Suprapubic skin (tissue), 4 donors: ENCODE data around the gene AGTPBP1. TPM values are rescaled to one million over a fixed set of nuclear protein-coding genes. Genes with fewer than 3 reads are reported as not detected.

Experiments used
- DNase-seq, 2 donors: peaks; one replicate each; pipeline ENCODE4 v3.0.0-alpha.2; 2019; ENCODE audit warnings: low spot score in 2 of 2
- H3K27ac ChIP-seq: fragments of 200-600 bp; sonication (generic); one replicate; pipeline ENCODE4 v1.5.1; 2019
- H3K27me3 ChIP-seq: fragments of 200-600 bp; sonication (generic); one replicate; pipeline ENCODE4 v1.5.1; 2019
- H3K36me3 ChIP-seq: fragments of 200-600 bp; sonication (generic); one replicate; pipeline ENCODE4 v1.5.1; 2019
- H3K4me1 ChIP-seq: fragments of 200-600 bp; sonication (generic); one replicate; pipeline ENCODE4 v1.5.1; 2019
- H3K4me3 ChIP-seq: fragments of 200-600 bp; sonication (generic); one replicate; pipeline ENCODE4 v1.5.1; 2019; ENCODE audit warnings: mild to moderate bottlenecking
- H3K9me3 ChIP-seq: fragments of 200-600 bp; sonication (generic); one replicate; pipeline ENCODE4 v1.5.1; 2019
- EP300 ChIP-seq: sonication (generic); formaldehyde crosslinking; IDR thresholded peaks from one replicate; pipeline ENCODE4 v1.6.1; 2017; ENCODE audit warnings: antibody characterized with exemption
- POLR2A ChIP-seq, 2 donors: fragments of 450-650 bp; IDR thresholded peaks; one replicate each; pipeline ENCODE4 v1.6.1; 2017; ENCODE audit warnings: antibody characterized with exemption in 2 of 2, mild to moderate bottlenecking in 2 of 2, moderate library complexity in 2 of 2
- POLR2AphosphoS5 ChIP-seq, 3 donors: sonication (generic); formaldehyde crosslinking; IDR thresholded peaks; one replicate each; pipeline ENCODE4 v1.6.1; 2017; ENCODE audit warnings: antibody characterized with exemption in 3 of 3
- WGBS: methylation state at CpG from one replicate; pipeline ENCODE4 v1.1.5; 2018; 5-methylcytosine and 5-hydroxymethylcytosine counted together
- total RNA-seq, 4 donors: library from RNA; depleted of rRNA; stranded (reverse); fragments of >200 nt; gene quantifications; one replicate each; pipeline ENCODE4 v1.1.0, GENCODE V29; 2016
- TF ChIP-seq, protein P1 (sequence below), 2 donors: fragments of 200-600 bp in 1 of 2; fragments of 450-650 bp in 1 of 2; sonication (generic) in 1 of 2; IDR thresholded peaks; one replicate each; pipeline ENCODE4 v1.5.1; 2016 to 2019; ENCODE audit warnings: antibody characterized with exemption in 2 of 2, mild to moderate bottlenecking in 1 of 2, moderate library complexity in 1 of 2

Gene AGTPBP1
- total RNA-seq, 4 donors from 2014 or later: 12.0 to 19.4 (median 15.7) TPM

DNA sequence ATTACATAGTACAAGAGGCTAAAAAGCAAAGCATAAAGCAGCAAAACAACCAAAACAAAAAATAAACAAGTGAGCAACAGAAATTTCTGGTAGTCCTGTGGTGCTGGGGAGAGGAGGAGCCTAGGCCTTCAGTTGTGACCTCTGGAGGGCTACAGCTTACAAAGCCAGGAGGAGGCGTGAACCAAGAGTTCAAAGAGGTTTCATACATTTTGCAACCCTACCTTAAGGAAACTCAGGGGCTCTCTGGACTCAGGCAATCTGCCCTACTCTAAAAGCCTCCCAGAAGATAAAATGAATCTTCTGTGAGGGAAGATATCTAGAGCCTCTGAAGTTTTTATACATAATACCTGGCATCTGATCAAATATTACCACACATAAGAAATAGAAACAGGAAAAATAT is 187.4 kb downstream of the AGTPBP1 start:
- TF ChIP-seq POLR2AphosphoS5 (IDR thresholded peaks at IDR 0.05) (no peak), EP300 (no peak), POLR2A (IDR thresholded peaks at IDR 0.05) (no peak)
- TF ChIP-seq, protein P1, sequence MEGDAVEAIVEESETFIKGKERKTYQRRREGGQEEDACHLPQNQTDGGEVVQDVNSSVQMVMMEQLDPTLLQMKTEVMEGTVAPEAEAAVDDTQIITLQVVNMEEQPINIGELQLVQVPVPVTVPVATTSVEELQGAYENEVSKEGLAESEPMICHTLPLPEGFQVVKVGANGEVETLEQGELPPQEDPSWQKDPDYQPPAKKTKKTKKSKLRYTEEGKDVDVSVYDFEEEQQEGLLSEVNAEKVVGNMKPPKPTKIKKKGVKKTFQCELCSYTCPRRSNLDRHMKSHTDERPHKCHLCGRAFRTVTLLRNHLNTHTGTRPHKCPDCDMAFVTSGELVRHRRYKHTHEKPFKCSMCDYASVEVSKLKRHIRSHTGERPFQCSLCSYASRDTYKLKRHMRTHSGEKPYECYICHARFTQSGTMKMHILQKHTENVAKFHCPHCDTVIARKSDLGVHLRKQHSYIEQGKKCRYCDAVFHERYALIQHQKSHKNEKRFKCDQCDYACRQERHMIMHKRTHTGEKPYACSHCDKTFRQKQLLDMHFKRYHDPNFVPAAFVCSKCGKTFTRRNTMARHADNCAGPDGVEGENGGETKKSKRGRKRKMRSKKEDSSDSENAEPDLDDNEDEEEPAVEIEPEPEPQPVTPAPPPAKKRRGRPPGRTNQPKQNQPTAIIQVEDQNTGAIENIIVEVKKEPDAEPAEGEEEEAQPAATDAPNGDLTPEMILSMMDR (IDR thresholded peaks at IDR 0.05): no peak
- Histone ChIP-seq H3K9me3 (no peaks in the 10 kb centered on the region), H3K4me1 (no peaks in the 10 kb centered on the region), H3K4me3 (no peak overlapping the region), H3K27me3 (no peaks in the 10 kb centered on the region), H3K36me3 (no peaks in the 10 kb centered on the region), H3K27ac (no peak overlapping the region)
- WGBS: 90% methylated on average over 1 of the region's 1 CpG
- no peak for DNase-seq

DNA sequence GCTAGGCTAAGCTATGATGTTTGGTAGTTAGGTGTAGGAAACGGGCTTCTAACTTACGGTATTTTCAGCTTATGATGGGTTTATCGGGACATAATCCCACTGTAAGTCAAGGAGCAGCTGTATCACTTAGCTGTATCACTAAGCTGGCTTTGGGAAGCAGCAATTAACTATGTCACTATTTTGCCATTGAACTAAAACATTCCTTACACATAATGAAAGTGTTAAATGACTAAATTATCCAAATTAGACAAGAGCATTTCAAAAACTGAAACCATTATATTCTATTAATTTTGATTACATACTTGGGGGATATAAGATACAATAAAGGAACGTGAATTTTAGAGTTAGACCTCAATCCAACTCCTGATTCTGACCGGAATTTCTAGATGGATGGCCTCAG is 188.3 kb downstream of the AGTPBP1 start:
- no peaks in the 10 kb centered on the region for H3K27me3 ChIP-seq
- TF ChIP-seq POLR2AphosphoS5 (IDR thresholded peaks at IDR 0.05) (no peak), EP300 (no peak), POLR2A (IDR thresholded peaks at IDR 0.05) (no peak)
- TF ChIP-seq, protein P1 (IDR thresholded peaks at IDR 0.05): no peak
- no peak for DNase-seq
- no peaks in the 10 kb centered on the region for H3K36me3 ChIP-seq
- WGBS: 91% methylated on average over 5 of the region's 5 CpGs
- no peaks in the 10 kb centered on the region for H3K9me3 ChIP-seq
- no peaks in the 10 kb centered on the region for H3K4me1 ChIP-seq
- H3K4me3 ChIP-seq: no peak overlapping the region
- no peak overlapping the region for H3K27ac ChIP-seq

DNA sequence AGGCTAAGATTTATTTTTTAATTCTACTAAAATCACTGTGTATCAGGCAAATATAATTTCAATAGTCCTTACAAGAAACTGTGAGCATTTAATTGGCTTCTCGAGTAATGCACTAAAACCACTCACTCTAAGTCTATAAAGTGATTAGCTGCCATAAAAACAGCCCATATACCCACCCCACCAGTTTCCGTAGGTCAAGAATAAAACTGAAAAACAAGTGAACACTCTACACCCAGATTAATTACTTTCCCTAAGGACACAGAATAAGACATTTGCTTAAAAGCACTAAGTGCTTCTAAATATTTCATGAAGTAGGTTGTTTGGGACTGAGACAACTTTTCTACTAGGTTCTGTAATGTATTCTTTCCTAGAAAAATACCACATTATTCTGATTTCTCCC is 194.2 kb downstream of the AGTPBP1 start:
- H3K4me1 ChIP-seq: no peaks in the 10 kb centered on the region
- no peaks in the 10 kb centered on the region for H3K27me3 ChIP-seq
- WGBS: 95% methylated on average over 2 of the region's 2 CpGs
- no peak overlapping the region for H3K27ac ChIP-seq
- no peak for TF ChIP-seq POLR2AphosphoS5 (IDR thresholded peaks at IDR 0.05)
- TF ChIP-seq, protein P1 (IDR thresholded peaks at IDR 0.05): no peak
- no peak for TF ChIP-seq EP300
- no peak for TF ChIP-seq POLR2A (IDR thresholded peaks at IDR 0.05)
- H3K9me3 ChIP-seq: no peaks in the 10 kb centered on the region
- H3K4me3 ChIP-seq: no peak overlapping the region
- DNase-seq: no peak
- H3K36me3 ChIP-seq: no peaks in the 10 kb centered on the region

DNA sequence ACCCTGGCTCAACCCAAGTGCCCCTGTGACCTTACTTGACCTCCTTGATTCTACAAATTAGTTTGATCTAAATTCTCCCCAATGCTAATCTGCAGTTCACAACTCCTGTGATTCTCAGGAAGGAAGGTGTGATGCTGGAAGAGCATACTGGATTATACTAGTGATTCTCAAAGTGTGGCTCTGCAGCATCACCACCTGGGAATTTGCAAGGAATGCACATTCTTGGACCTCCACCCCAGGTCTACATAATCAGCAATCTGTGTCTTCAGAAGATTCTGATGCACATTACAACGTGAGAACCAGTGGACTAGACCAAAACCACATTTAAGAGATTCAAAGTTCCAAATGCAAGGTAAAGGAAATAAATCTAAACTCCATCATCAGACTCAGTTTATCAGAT is 198.6 kb downstream of the AGTPBP1 start:
- Histone ChIP-seq H3K4me1 (no peaks in the 10 kb centered on the region), H3K27me3 (no peaks in the 10 kb centered on the region), H3K36me3 (no peaks in the 10 kb centered on the region), H3K4me3 (no peak overlapping the region), H3K9me3 (no peaks in the 10 kb centered on the region), H3K27ac (no peak overlapping the region)
- TF ChIP-seq, protein P1 (IDR thresholded peaks at IDR 0.05): no peak
- no peak for TF ChIP-seq EP300
- TF ChIP-seq POLR2A (IDR thresholded peaks at IDR 0.05): no peak
- TF ChIP-seq POLR2AphosphoS5 (IDR thresholded peaks at IDR 0.05): no peak
- DNase-seq: no peak
- WGBS: 71% methylated on average over 1 of the region's 1 CpG

DNA sequence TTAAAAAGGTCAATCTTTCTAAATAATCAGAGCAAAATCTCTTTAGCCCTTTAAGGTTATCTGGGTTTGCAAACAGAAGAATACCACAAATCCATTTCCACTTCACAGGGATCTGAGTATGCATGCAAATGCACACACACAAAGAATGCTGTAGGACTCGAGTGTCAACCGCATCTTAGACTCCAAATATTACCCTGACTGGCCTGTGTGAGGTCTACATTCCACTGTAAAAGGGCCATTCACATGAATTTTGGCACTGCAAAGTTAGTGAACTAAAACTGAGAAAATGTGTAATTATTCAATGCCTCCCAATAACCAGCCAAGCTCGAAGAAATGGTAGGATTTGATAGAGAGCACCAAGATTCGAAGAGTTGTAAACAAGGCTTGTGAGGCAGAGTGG is 199.9 kb downstream of the AGTPBP1 start:
- WGBS: 72% methylated on average over 4 of the region's 4 CpGs
- no peak overlapping the region for H3K4me3 ChIP-seq
- H3K27me3 ChIP-seq: no peaks in the 10 kb centered on the region
- H3K9me3 ChIP-seq: no peaks in the 10 kb centered on the region
- no peak for TF ChIP-seq POLR2A (IDR thresholded peaks at IDR 0.05)
- TF ChIP-seq EP300: no peak
- TF ChIP-seq, protein P1 (IDR thresholded peaks at IDR 0.05): no peak
- no peak for TF ChIP-seq POLR2AphosphoS5 (IDR thresholded peaks at IDR 0.05)
- peaks cover under 1% of the 10 kb centered on the region for H3K4me1 ChIP-seq
- no peak for DNase-seq
- no peak overlapping the region for H3K27ac ChIP-seq
- H3K36me3 ChIP-seq: no peaks in the 10 kb centered on the region
